NT2/D1 (cell line): Measurements from ENCODE around the gene RASEF.

Source experiments
- YY1 ChIP-seq: IDR thresholded peaks from 2 replicates; pipeline ENCODE4 v1.6.1; 2011; ENCODE audit not compliant: insufficient read length, insufficient read depth
- ZNF274 ChIP-seq: IDR thresholded peaks from 2 replicates; pipeline ENCODE4 v1.6.1; 2011; ENCODE audit warnings: mild to moderate bottlenecking, low read depth, low read length

- no peak for TF ChIP-seq YY1
- no peak for TF ChIP-seq ZNF274
Observed at GRCh38 chr9:83032065-83032625, 30.8 kb downstream of the RASEF start.
